Measurements from ENCODE around the gene PRKCQ.

Gene PRKCQ

GRCh38 chr10:6536102-6536501 is 44.0 kb downstream of the PRKCQ start:
- Histone ChIP-seq H3K4me1 (ENCODE audit: control insufficient read depth, insufficient read depth, low read length) (no peaks in the 10 kb centered on the region), H3K36me3 (ENCODE audit: insufficient read depth, low read length) (no peaks in the 10 kb centered on the region), H3K9ac (ENCODE audit: low read depth, low read length) (no peak overlapping the region), H3K4me2 (ENCODE audit: low read length) (no peak overlapping the region), H3K9me3 (replicated peaks; ENCODE audit: low read length) (no peaks in the 10 kb centered on the region), H3K27me3 (ENCODE audit: control insufficient read depth, insufficient read depth, low read length) (peaks cover 6% of the 10 kb centered on the region), H3K4me3 (ENCODE audit: low read length) (no peak overlapping the region)

GRCh38 chr10:6535156-6535764 is 44.8 kb downstream of the PRKCQ start:
- Histone ChIP-seq H3K4me2 (ENCODE audit: low read length) (no peak overlapping the region), H3K9ac (ENCODE audit: low read depth, low read length) (no peak overlapping the region), H3K4me1 (ENCODE audit: control insufficient read depth, insufficient read depth, low read length) (no peaks in the 10 kb centered on the region), H3K27me3 (ENCODE audit: control insufficient read depth, insufficient read depth, low read length) (peaks cover 6% of the 10 kb centered on the region), H3K36me3 (ENCODE audit: insufficient read depth, low read length) (no peaks in the 10 kb centered on the region), H3K9me3 (replicated peaks; ENCODE audit: low read length) (no peaks in the 10 kb centered on the region), H3K4me3 (ENCODE audit: low read length) (no peak overlapping the region)

- H3K36me3 ChIP-seq (ENCODE audit: insufficient read depth, low read length): no peaks in the 10 kb centered on the region
- H3K4me1 ChIP-seq (ENCODE audit: control insufficient read depth, insufficient read depth, low read length): no peaks in the 10 kb centered on the region
These were observed 47.8 kb downstream of the PRKCQ start for GRCh38 chr10:6532321-6532720.

GRCh38 chr10:6530966-6531365 is 49.1 kb downstream of the PRKCQ start:
- Histone ChIP-seq H3K9me3 (replicated peaks; ENCODE audit: low read length) (no peaks in the 10 kb centered on the region), H3K36me3 (ENCODE audit: insufficient read depth, low read length) (no peaks in the 10 kb centered on the region), H3K4me1 (ENCODE audit: control insufficient read depth, insufficient read depth, low read length) (no peaks in the 10 kb centered on the region), H3K27me3 (ENCODE audit: control insufficient read depth, insufficient read depth, low read length) (no peaks in the 10 kb centered on the region), H3K9ac (ENCODE audit: low read depth, low read length) (no peak overlapping the region), H3K4me2 (ENCODE audit: low read length) (no peak overlapping the region), H3K4me3 (ENCODE audit: low read length) (no peak overlapping the region)

More at GRCh38 chr10:6532321-6532720, 47.8 kb downstream of the PRKCQ start:
- H3K9ac ChIP-seq (ENCODE audit: low read depth, low read length): no peak overlapping the region
- no peaks in the 10 kb centered on the region for H3K9me3 ChIP-seq (replicated peaks; ENCODE audit: low read length)
- no peak overlapping the region for H3K4me2 ChIP-seq (ENCODE audit: low read length)
- H3K27me3 ChIP-seq (ENCODE audit: control insufficient read depth, insufficient read depth, low read length): no peaks in the 10 kb centered on the region
- H3K4me3 ChIP-seq (ENCODE audit: low read length): no peak overlapping the region

GRCh38 chr10:6530211-6530840 is 49.8 kb downstream of the PRKCQ start:
- no peaks in the 10 kb centered on the region for H3K4me1 ChIP-seq (ENCODE audit: control insufficient read depth, insufficient read depth, low read length)

GRCh38 chr10:6528198-6528950 is 51.7 kb downstream of the PRKCQ start:
- Histone ChIP-seq H3K4me2 (ENCODE audit: low read length) (no peak overlapping the region), H3K9ac (ENCODE audit: low read depth, low read length) (no peak overlapping the region), H3K27me3 (ENCODE audit: control insufficient read depth, insufficient read depth, low read length) (no peaks in the 10 kb centered on the region), H3K4me1 (ENCODE audit: control insufficient read depth, insufficient read depth, low read length) (no peaks in the 10 kb centered on the region), H3K9me3 (replicated peaks; ENCODE audit: low read length) (no peaks in the 10 kb centered on the region), H3K36me3 (ENCODE audit: insufficient read depth, low read length) (no peaks in the 10 kb centered on the region), H3K4me3 (ENCODE audit: low read length) (no peak overlapping the region)

More at GRCh38 chr10:6530211-6530840, 49.8 kb downstream of the PRKCQ start:
- no peaks in the 10 kb centered on the region for H3K27me3 ChIP-seq (ENCODE audit: control insufficient read depth, insufficient read depth, low read length)
- no peaks in the 10 kb centered on the region for H3K36me3 ChIP-seq (ENCODE audit: insufficient read depth, low read length)
- no peaks in the 10 kb centered on the region for H3K9me3 ChIP-seq (replicated peaks; ENCODE audit: low read length)
- no peak overlapping the region for H3K4me2 ChIP-seq (ENCODE audit: low read length)
- H3K4me3 ChIP-seq (ENCODE audit: low read length): no peak overlapping the region
- no peak overlapping the region for H3K9ac ChIP-seq (ENCODE audit: low read depth, low read length)

GRCh38 chr10:6525599-6526165 is 54.4 kb downstream of the PRKCQ start:
- H3K4me1 ChIP-seq (ENCODE audit: control insufficient read depth, insufficient read depth, low read length): no peaks in the 10 kb centered on the region
- no peak overlapping the region for H3K4me3 ChIP-seq (ENCODE audit: low read length)
- peaks cover 2% of the 10 kb centered on the region for H3K27me3 ChIP-seq (ENCODE audit: control insufficient read depth, insufficient read depth, low read length)
- H3K36me3 ChIP-seq (ENCODE audit: insufficient read depth, low read length): no peaks in the 10 kb centered on the region
- no peaks in the 10 kb centered on the region for H3K9me3 ChIP-seq (replicated peaks; ENCODE audit: low read length)
- H3K4me2 ChIP-seq (ENCODE audit: low read length): no peak overlapping the region
- no peak overlapping the region for H3K9ac ChIP-seq (ENCODE audit: low read depth, low read length)

- Histone ChIP-seq H3K9ac (ENCODE audit: low read depth, low read length) (no peak overlapping the region), H3K4me3 (ENCODE audit: low read length) (no peak overlapping the region), H3K4me1 (ENCODE audit: control insufficient read depth, insufficient read depth, low read length) (no peaks in the 10 kb centered on the region), H3K9me3 (replicated peaks; ENCODE audit: low read length) (no peaks in the 10 kb centered on the region), H3K36me3 (ENCODE audit: insufficient read depth, low read length) (no peaks in the 10 kb centered on the region), H3K27me3 (ENCODE audit: control insufficient read depth, insufficient read depth, low read length) (peaks cover 3% of the 10 kb centered on the region), H3K4me2 (ENCODE audit: low read length) (no peak overlapping the region)
These were observed 57.8 kb downstream of the PRKCQ start for GRCh38 chr10:6522230-6522629.

- H3K4me3 ChIP-seq (ENCODE audit: low read length): no peak overlapping the region
- no peak overlapping the region for H3K9ac ChIP-seq (ENCODE audit: low read depth, low read length)
- no peaks in the 10 kb centered on the region for H3K36me3 ChIP-seq (ENCODE audit: insufficient read depth, low read length)
- no peaks in the 10 kb centered on the region for H3K4me1 ChIP-seq (ENCODE audit: control insufficient read depth, insufficient read depth, low read length)
- H3K27me3 ChIP-seq (ENCODE audit: control insufficient read depth, insufficient read depth, low read length): peaks cover 21% of the 10 kb centered on the region
- no peaks in the 10 kb centered on the region for H3K9me3 ChIP-seq (replicated peaks; ENCODE audit: low read length)
- H3K4me2 ChIP-seq (ENCODE audit: low read length): no peak overlapping the region
These were observed 59.9 kb downstream of the PRKCQ start for GRCh38 chr10:6520138-6520537.

- Histone ChIP-seq H3K4me2 (ENCODE audit: low read length) (no peak overlapping the region), H3K4me1 (ENCODE audit: control insufficient read depth, insufficient read depth, low read length) (no peaks in the 10 kb centered on the region), H3K9me3 (replicated peaks; ENCODE audit: low read length) (no peaks in the 10 kb centered on the region), H3K27me3 (ENCODE audit: control insufficient read depth, insufficient read depth, low read length) (peaks cover 25% of the 10 kb centered on the region), H3K4me3 (ENCODE audit: low read length) (no peak overlapping the region), H3K9ac (ENCODE audit: low read depth, low read length) (no peak overlapping the region), H3K36me3 (ENCODE audit: insufficient read depth, low read length) (no peaks in the 10 kb centered on the region)
These were observed 61.2 kb downstream of the PRKCQ start for GRCh38 chr10:6518791-6519429.

- no peaks in the 10 kb centered on the region for H3K4me1 ChIP-seq (ENCODE audit: control insufficient read depth, insufficient read depth, low read length)
- H3K9me3 ChIP-seq (replicated peaks; ENCODE audit: low read length): no peaks in the 10 kb centered on the region
- no peak overlapping the region for H3K4me2 ChIP-seq (ENCODE audit: low read length)
- no peak overlapping the region for H3K4me3 ChIP-seq (ENCODE audit: low read length)
- H3K9ac ChIP-seq (ENCODE audit: low read depth, low read length): no peak overlapping the region
- peaks cover 25% of the 10 kb centered on the region for H3K27me3 ChIP-seq (ENCODE audit: control insufficient read depth, insufficient read depth, low read length)
- H3K36me3 ChIP-seq (ENCODE audit: insufficient read depth, low read length): no peaks in the 10 kb centered on the region
These were observed 63.2 kb downstream of the PRKCQ start for GRCh38 chr10:6516929-6517284.
